CD4-positive, alpha-beta T cell treated with Interleukin-4 for 4 hours (primary cell): Measurements from ENCODE around the gene SMOC2.
"Not testable (repeated sequence)": the region's sequence is repeated elsewhere in the genome, so short reads cannot be mapped to it uniquely, and the experiment has no call there.

Experiments
- DNase-seq: peaks from one replicate; pipeline ENCODE4 v3.0.0-alpha.2; 2020

Gene SMOC2

GRCh38 chr6:168546151-168546550 is 105.2 kb downstream of the SMOC2 start:
- DNase-seq = no peak

DNA sequence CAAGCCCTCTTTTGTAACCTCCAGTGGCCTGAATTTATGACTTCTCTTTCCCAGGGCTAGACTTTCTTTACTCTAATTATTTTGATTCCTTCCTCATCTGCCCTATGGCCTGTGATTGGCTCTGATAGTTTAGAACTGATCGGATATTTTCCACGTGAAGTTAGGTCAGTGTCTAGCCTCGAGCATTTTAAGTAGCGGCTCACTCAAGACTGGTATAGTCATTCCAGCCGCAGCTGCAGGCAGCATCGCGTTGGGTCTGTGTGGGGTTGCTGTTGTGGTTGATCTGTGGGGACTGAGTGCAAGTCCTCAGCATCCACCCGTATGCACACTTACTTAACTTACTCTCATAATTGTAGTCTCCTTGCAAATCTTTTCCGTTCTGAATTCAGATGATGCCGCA is 105.7 kb downstream of the SMOC2 start:
- no peak for DNase-seq

- DNase-seq = no peak
Observed at GRCh38 chr6:168550326-168550725, 109.3 kb downstream of the SMOC2 start.

DNA sequence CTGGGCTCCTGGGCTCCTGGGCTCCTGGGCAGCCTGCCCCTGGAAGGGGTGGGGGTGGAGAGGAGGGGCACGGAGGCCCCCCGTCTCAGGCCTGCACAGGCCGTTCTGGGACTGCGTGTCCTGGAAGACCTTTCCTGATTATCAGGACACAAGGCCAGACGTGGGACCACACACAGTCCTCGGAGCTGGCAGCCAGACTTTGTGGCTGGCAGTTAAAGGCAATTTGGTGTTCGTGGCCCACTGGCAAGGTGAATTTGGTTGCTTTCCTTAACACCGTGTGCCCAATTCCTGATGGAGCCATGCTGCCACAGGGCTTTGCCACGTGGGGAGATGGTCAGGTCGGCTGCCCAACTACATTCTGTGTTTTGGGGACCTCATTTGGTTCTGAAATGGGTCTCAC is 113.5 kb downstream of the SMOC2 start:
- no peak for DNase-seq

DNA sequence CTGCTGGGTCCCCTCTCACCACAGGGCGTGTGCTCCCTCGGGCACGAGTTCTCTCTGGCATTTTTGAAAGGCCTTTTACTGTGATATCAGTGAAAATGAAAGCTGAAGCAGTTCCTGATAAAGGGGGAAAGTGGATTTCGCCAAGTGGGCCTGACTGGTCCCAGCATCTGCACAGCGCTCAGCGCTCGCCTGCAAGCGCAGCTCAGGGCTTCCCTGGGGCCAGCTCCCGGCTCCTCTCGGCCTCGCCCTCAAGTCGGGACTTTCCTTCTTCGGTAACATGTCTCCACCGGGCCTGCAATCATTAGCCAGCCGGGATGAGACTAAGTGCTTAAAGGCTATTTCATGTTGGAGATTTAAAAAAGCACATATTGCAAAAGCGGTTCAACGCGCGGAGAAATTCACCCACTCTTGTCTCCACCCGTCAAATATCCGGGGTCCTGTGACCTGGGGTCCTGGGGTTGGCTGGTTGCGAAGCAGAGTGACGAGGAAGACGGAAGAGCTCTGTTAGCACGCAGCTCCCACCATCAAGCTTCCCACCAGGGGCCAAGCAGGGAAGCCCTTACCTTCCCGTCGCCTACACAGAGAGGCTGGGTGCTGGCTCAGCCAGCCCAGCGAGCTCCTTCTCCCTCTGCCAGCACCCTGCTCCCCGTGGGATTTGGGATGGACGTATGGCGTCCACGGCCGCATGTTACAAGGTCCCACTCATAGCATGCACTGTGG is 114.1 kb downstream of the SMOC2 start:
- no peak for DNase-seq

GRCh38 chr6:168555618-168556273 is 114.8 kb downstream of the SMOC2 start:
- no peak for DNase-seq

- no peak for DNase-seq
Observed at GRCh38 chr6:168557512-168557911, 116.5 kb downstream of the SMOC2 start.

- no peak for DNase-seq
Observed at GRCh38 chr6:168558686-168559085, 117.7 kb downstream of the SMOC2 start.

- DNase-seq = no peak
Observed at GRCh38 chr6:168559574-168560098, 118.7 kb downstream of the SMOC2 start.

DNA sequence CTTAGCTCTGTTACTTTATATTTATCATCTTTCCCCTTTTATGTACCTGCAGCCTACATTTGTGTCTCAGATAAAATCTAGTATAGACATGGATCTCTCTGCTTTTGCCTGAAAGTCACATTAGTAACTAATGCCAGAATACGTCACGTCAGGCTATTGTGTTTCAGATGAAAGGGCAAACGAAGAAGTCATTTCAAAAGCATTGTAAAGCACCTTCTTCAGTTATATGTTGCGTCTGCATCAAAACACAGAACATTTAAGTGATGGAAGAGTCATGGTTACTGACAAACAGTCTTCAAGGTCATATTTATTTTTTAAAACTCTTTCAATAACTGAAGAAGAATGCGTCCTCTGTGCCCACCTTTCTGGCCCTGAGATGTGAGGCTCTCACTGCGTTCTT is 119.1 kb downstream of the SMOC2 start:
- DNase-seq = no peak

DNA sequence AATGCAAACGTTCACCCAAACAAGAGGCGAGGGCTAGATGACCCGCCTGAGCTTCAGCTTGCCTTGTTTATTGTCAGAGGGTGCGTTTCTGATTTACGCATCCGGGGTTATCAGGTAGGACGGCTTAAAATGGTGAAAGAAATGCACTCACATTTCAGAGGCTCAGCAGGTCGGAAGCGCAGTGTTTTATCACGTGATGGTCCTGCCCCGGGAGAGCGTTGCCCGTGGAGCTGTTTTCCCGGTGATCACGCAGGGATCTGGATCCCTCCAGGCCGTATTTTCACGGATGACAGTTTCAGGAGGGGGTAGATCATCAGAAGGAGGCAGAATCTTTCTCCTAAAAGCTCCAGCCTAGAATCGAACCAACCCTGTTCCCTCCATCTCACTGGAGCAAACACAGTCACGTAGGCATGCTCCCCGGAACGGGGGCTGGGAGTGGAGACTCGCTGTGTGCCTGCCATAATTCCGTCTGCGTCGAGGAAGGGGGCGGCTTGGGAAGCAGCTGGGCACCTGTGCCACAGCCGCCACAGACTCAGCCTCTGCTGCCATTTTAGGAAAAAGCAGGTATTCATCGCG is 121.7 kb downstream of the SMOC2 start:
- no peak for DNase-seq

DNA sequence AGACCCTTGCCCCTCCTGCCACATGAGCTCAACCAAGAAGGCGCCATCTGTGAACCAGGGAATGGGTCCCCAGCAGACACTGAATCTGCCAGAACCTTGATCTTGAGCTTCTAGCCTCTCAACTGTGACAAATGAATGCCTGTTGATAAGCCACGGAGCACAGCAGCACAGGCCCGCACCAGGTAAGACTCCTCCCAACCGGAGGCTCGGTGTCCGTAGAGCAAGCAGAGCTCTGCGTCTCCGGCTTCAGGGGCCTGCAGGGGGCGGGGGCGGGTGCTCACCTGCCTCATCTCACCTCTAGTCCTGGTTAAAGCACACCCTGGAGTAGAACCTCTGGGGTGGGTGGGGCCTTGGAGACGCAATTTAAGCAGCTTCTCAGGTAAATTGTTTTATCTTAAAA is 122.7 kb downstream of the SMOC2 start:
- no peak for DNase-seq

DNA sequence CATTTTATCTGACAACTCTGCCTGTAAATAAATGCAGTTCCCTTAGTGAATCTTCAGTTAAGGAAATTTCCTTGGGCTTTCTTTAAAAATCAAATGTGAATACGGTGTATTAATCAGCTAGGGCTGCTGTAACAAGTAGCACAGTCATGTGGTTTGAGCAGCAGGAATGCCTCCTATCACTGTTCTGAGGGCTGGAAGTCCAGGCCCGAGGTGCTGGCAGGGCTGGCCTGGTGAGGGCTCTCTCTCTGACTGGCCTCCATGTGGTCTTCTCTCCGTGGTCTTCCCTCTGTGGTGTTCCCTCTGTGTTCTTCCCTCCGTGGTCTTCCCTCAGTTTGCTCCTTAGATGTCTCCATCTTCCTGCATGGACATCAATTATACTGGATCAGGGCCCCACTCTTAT is 124.1 kb downstream of the SMOC2 start:
- DNase-seq = no peak

GRCh38 chr6:168570211-168570610 is 129.2 kb downstream of the SMOC2 start:
- DNase-seq = no peak

GRCh38 chr6:168571268-168571667 is 130.3 kb downstream of the SMOC2 start:
- no peak for DNase-seq

DNA sequence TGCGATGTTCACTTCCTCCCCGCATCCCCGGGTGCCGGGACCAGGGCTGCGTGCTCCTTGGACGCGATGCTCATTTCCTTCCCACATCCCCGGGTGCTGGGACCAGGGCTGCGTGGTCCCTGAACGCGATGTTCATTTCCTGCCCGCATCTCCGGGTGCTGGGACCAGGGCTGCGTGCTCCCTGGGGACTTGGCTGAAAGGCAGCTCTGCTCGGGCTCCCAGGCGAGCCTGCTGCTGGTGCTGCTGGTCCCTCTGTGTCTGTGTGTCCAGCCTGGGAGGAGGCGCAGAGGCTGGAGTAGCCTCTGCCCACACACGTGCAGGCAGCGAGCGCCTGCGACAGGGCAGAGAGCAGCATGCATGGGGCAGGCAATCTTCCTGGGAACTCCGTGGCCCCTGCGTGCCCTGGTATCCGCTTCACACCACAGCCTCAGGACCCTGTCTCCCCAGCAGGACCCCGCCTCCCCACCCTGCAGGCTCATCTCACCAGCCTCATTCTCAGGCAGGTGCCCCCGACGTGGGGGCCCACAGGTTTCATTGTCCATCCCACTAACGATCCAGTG is 132.4 kb downstream of the SMOC2 start:
- DNase-seq = not testable (repeated sequence)

- DNase-seq = no peak
Observed at GRCh38 chr6:168574075-168574698, 133.2 kb downstream of the SMOC2 start.

- DNase-seq = no peak
Observed at GRCh38 chr6:168574699-168575195, 133.8 kb downstream of the SMOC2 start.

DNA sequence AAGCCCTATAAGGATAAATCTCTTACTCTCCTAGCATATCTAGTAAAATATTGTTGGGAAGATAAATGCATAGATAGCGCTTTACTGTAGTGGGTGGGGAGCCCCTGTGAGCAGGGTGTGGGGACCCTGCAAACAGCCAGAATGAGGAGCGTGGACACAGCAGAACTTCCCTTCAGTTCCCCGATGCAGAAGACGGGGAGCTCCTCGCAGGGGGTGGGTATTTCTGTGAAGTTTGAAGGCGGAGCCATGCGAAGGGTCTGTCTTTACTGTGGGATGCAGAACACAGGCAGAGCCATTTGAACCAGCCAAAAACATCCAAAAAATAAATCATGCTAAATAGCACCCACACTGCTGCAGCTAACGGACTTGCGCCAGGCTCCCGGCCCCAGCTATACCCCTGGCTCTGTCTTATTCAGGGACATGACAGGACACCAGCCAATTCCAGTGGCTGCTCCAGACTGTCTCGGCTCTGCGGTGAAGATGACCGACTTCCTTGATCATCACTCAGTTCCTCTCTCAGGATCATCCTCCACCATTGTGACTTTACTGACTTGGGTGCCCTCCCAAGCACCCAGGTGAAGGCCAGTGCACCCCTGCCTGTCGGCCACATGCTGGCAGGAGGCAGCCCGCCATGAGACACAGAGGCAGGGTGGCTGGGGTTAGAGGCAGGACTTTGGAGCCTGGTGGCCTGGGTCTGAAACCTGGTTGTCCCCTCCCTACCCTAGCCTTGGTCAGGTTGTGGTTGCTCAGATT is 134.5 kb downstream of the SMOC2 start:
- DNase-seq = no peak

DNA sequence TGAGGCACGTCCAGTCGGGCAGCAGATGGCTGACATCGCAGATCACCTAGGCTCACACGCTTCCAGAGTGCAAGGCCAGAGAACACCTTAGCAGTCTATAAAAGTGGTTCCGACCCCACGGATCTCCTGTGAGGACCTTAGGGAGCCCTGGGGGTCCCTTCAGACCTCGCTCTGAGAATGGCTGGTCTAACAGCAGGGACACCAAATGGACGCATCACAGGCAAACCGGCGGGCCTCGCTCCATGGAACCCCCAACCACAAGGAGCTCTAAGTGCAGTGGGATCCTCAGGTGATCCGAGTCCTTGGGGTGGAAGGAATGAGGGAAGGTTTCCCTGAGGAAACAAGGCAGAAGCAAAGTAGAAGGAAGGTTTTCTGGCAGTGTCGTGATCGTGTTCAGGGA is 135.4 kb downstream of the SMOC2 start:
- DNase-seq = no peak

DNA sequence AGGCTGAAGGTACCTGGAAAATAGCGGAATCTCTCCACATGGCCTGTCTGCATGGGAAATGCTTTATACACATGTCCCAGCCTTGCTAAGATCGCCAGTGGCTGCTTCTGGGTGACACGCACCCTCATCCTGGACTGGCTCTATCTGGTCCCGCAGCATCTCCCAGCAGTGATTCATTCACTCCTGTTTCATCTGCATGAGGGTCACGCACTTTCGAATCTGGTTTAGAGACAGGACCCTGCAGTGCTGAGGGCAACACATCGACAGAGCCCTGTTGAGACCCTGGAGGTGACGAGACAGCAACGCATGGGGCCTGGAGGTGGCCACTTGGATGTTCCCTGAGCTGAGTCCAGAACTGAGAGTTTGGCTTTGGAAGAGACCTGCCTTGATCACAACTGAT is 136.5 kb downstream of the SMOC2 start:
- no peak for DNase-seq

DNA sequence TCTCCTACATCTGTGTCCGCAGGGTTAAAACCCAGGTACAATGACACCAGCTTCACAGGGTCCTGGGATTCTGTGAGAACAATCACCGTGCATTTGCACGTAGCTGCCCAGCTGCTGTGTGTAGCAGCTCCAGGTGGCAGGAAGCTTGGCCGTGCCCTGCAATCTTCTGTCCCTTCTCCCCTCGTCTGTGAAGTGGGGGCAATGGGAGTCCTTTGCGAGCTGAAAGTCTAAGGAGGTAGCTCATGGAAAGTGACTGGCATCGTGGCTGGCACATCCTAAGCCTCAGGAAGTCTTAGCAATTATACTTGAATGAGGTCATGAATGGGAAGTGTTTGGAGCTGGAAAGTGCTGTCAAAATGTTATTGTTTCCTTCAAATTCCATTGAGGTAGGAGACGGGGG is 137.1 kb downstream of the SMOC2 start:
- DNase-seq = no peak
